Hepatocyte (in vitro differentiated cells): ENCODE results near the gene GCNA. TPM values are rescaled to one million over a fixed set of nuclear protein-coding genes. Genes with fewer than 3 reads are reported as not detected.

Experiments
- DNase-seq: peaks from one replicate; pipeline ENCODE4 v3.0.0-alpha.2; 2016; ENCODE audit warnings: low spot score
- H2AFZ ChIP-seq: fragments of 200-600 bp; sonication (generic); 2 replicates; pipeline ENCODE4 v1.6.0; 2016; ENCODE audit warnings: antibody characterized with exemption, mild to moderate bottlenecking
- H3K27ac ChIP-seq: fragments of 200-600 bp; sonication (generic); 2 replicates; pipeline ENCODE4 v1.5.1; 2016; ENCODE audit warnings: mild to moderate bottlenecking
- H3K27me3 ChIP-seq: fragments of 200-600 bp; sonication (generic); 2 replicates; pipeline ENCODE4 v1.6.1; 2016
- H3K36me3 ChIP-seq: fragments of 200-600 bp; sonication (generic); replicated peaks from 2 replicates; pipeline ENCODE4 v1.5.1; 2016; ENCODE audit warnings: low read depth; ENCODE audit not compliant: insufficient read depth
- H3K4me1 ChIP-seq: fragments of 200-600 bp; sonication (generic); 2 replicates; pipeline ENCODE4 v1.5.1; 2016; ENCODE audit warnings: mild to moderate bottlenecking, moderate library complexity; ENCODE audit not compliant: insufficient read depth
- H3K4me2 ChIP-seq: fragments of 200-600 bp; sonication (generic); 2 replicates; pipeline ENCODE4 v1.6.0; 2016
- H3K4me3 ChIP-seq: fragments of 200-600 bp; sonication (generic); 2 replicates; pipeline ENCODE4 v1.5.1; 2016; ENCODE audit warnings: mild to moderate bottlenecking
- H3K79me2 ChIP-seq: fragments of 200-600 bp; sonication (generic); 2 replicates; pipeline ENCODE4 v1.6.0; 2017; ENCODE audit warnings: mild to moderate bottlenecking
- H3K9me2 ChIP-seq: fragments of 200-600 bp; sonication (generic); replicated peaks from 2 replicates; pipeline ENCODE4 v1.6.0; 2017; ENCODE audit warnings: mild to moderate bottlenecking; ENCODE audit not compliant: insufficient read depth
- H3K9me3 ChIP-seq: fragments of 200-600 bp; sonication (generic); 2 replicates; pipeline ENCODE4 v1.5.1; 2016; ENCODE audit warnings: low read depth, mild to moderate bottlenecking
- H4K20me1 ChIP-seq: fragments of 200-600 bp; sonication (generic); 2 replicates; pipeline ENCODE4 v1.6.0; 2016; ENCODE audit warnings: mild to moderate bottlenecking; ENCODE audit not compliant: insufficient read depth, poor library complexity, severe bottlenecking
- EZH2 ChIP-seq: fragments of 200-600 bp; sonication (generic); IDR thresholded peaks from 2 replicates; pipeline ENCODE4 v1.6.1; 2016; ENCODE audit warnings: antibody characterized with exemption, mild to moderate bottlenecking, borderline replicate concordance
- EZH2phosphoT487 ChIP-seq: fragments of 200-600 bp; sonication (generic); IDR thresholded peaks from one replicate; pipeline ENCODE4 v1.6.1; 2018; ENCODE audit warnings: antibody characterized with exemption, mild to moderate bottlenecking, low read depth, moderate library complexity; ENCODE audit not compliant: unreplicated experiment, severe bottlenecking
- WGBS: methylation state at CpG from one replicate; pipeline ENCODE4 v1.1.6; 2016; ENCODE audit warnings: low lambda C conversion rate; ENCODE audit errors: missing lambda C conversion rate; 5-methylcytosine and 5-hydroxymethylcytosine counted together
- polyA plus RNA-seq: library from polyadenylated mRNA; unstranded; fragments of >200 nt; fragmentation: Nextera tagmentation; extraction: Ambion mirVana; gene quantifications from 2 replicates; pipeline ENCODE4 v1.2.1, GENCODE V29; 2016
- total RNA-seq: library from RNA; depleted of rRNA; stranded (reverse); fragments of >200 nt; gene quantifications from 2 replicates; pipeline ENCODE4 v1.2.3, GENCODE V29; 2014
- TF ChIP-seq, protein P1 (sequence below): fragments of 200-600 bp; sonication (generic); IDR thresholded peaks from 2 replicates; pipeline ENCODE4 v1.5.1; 2016; ENCODE audit warnings: antibody characterized with exemption, mild to moderate bottlenecking; ENCODE audit not compliant: poor library complexity

Gene GCNA
- total and polyA plus RNA-seq, 2 experiments from 2014 or later: 0.42 to 0.50 TPM

- Histone ChIP-seq H3K27ac (no peak overlapping the region), H3K36me3 (no peaks in the 10 kb centered on the region), H3K9me2 (no peaks in the 10 kb centered on the region), H3K4me2 (peak overlapping the region; percentile 74), H3K79me2 (peaks cover 84% of the 10 kb centered on the region), H3K9me3 (no peaks in the 10 kb centered on the region), H3K4me1 (peaks cover 8% of the 10 kb centered on the region), H2AFZ (no peak overlapping the region), H3K4me3 (peak overlapping the region; percentile 23), H3K27me3 (no peaks in the 10 kb centered on the region), H4K20me1 (peaks cover 57% of the 10 kb centered on the region)
- no peak for DNase-seq
- whole genome bisulfite sequencing: 60% methylated on average over 5 of the region's 5 CpGs
- TF ChIP-seq EZH2phosphoT487 (no peak), EZH2 (no peak)
- TF ChIP-seq, protein P1, sequence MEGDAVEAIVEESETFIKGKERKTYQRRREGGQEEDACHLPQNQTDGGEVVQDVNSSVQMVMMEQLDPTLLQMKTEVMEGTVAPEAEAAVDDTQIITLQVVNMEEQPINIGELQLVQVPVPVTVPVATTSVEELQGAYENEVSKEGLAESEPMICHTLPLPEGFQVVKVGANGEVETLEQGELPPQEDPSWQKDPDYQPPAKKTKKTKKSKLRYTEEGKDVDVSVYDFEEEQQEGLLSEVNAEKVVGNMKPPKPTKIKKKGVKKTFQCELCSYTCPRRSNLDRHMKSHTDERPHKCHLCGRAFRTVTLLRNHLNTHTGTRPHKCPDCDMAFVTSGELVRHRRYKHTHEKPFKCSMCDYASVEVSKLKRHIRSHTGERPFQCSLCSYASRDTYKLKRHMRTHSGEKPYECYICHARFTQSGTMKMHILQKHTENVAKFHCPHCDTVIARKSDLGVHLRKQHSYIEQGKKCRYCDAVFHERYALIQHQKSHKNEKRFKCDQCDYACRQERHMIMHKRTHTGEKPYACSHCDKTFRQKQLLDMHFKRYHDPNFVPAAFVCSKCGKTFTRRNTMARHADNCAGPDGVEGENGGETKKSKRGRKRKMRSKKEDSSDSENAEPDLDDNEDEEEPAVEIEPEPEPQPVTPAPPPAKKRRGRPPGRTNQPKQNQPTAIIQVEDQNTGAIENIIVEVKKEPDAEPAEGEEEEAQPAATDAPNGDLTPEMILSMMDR: no peak
Observed at GRCh38 chrX:71536285-71536684, 42.0 kb upstream of the GCNA start.

DNA sequence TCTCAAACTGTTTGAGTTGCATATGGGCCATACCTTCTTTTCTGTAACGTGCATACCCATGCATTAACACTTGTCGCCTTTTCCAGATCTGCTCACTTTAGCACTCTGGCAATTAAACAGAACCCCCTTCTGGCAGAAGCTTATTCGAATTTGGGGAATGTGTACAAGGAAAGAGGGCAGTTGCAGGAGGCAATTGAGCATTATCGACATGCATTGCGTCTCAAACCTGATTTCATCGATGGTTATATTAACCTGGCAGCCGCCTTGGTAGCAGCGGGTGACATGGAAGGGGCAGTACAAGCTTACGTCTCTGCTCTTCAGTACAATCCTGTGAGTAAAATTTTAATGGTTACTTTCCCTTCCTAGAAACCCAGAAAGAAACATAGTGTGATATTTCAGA lies 40.5 kb upstream of the GCNA start:
- Histone ChIP-seq H3K4me1 (peaks cover 11% of the 10 kb centered on the region), H4K20me1 (peaks cover 71% of the 10 kb centered on the region), H2AFZ (no peak overlapping the region), H3K36me3 (no peaks in the 10 kb centered on the region), H3K79me2 (peaks cover 98% of the 10 kb centered on the region), H3K9me3 (no peaks in the 10 kb centered on the region), H3K4me2 (no peak overlapping the region), H3K27me3 (no peaks in the 10 kb centered on the region), H3K4me3 (no peak overlapping the region), H3K27ac (no peak overlapping the region), H3K9me2 (no peaks in the 10 kb centered on the region)
- WGBS: 79% methylated on average over 9 of the region's 9 CpGs
- DNase-seq: no peak
- TF ChIP-seq, protein P1: no peak
- TF ChIP-seq EZH2phosphoT487 (no peak), EZH2 (no peak)

- H2AFZ ChIP-seq: no peak overlapping the region
- peaks cover 11% of the 10 kb centered on the region for H3K4me1 ChIP-seq
- H3K9me2 ChIP-seq: no peaks in the 10 kb centered on the region
- H3K27ac ChIP-seq: peak overlapping the region; percentile 60
- no peaks in the 10 kb centered on the region for H3K36me3 ChIP-seq
- no peak for DNase-seq
- 75% methylated on average over 3 of the region's 3 CpGs for WGBS
- H3K4me3 ChIP-seq: no peak overlapping the region
- H3K9me3 ChIP-seq: no peaks in the 10 kb centered on the region
- no peak overlapping the region for H3K4me2 ChIP-seq
- TF ChIP-seq EZH2phosphoT487 (no peak), EZH2 (no peak)
- TF ChIP-seq, protein P1: no peak
- peaks cover 67% of the 10 kb centered on the region for H4K20me1 ChIP-seq
- H3K79me2 ChIP-seq: peaks cover 100% of the 10 kb centered on the region
- H3K27me3 ChIP-seq: no peaks in the 10 kb centered on the region
Observed at GRCh38 chrX:71540801-71541200, 37.4 kb upstream of the GCNA start.
